ENCODE results near the gene ZNF710. TPM values are rescaled to one million over a fixed set of nuclear protein-coding genes. Genes with fewer than 3 reads are reported as not detected.
A peak's percentile ranks its signal among the peaks of the same experiment; 100 is the strongest.

Gene ZNF710
- total RNA-seq, 1 donor from 2014 or later: 47.9 TPM

- ATAC-seq: no peak
- DNase-seq: no peak
- intact Hi-C loops (cut with DNase I): no loop called here
Measured at GRCh38 chr15:90090226-90090848, 89.2 kb downstream of the ZNF710 start.

GRCh38 chr15:90091156-90091931 lies 90.2 kb downstream of the ZNF710 start:
- intact Hi-C loops (cut with DNase I): no loop called here
- Histone ChIP-seq H3K4me1 (peaks cover 13% of the 10 kb centered on the region), H3K27me3 (no peaks in the 10 kb centered on the region), H3K9me3 (no peaks in the 10 kb centered on the region), H3K4me3 (no peak overlapping the region), H3K27ac (no peak overlapping the region), H3K36me3 (peaks cover 38% of the 10 kb centered on the region)
- TF ChIP-seq CTCF (IDR thresholded peaks at IDR 0.05): no peak
- DNase-seq (no peak), ATAC-seq (no peak)

More at GRCh38 chr15:90090226-90090848, 89.2 kb downstream of the ZNF710 start:
- Histone ChIP-seq H3K4me3 (no peak overlapping the region), H3K9me3 (no peaks in the 10 kb centered on the region), H3K4me1 (peaks cover 5% of the 10 kb centered on the region), H3K27ac (no peak overlapping the region), H3K27me3 (no peaks in the 10 kb centered on the region), H3K36me3 (peaks cover 46% of the 10 kb centered on the region)
- TF ChIP-seq CTCF (IDR thresholded peaks at IDR 0.05): no peak

GRCh38 chr15:90095521-90095959 lies 94.4 kb downstream of the ZNF710 start:
- no peak for DNase-seq
- no peak for TF ChIP-seq CTCF (IDR thresholded peaks at IDR 0.05)
- H3K36me3 ChIP-seq: peaks cover 5% of the 10 kb centered on the region
- ATAC-seq: peak; percentile 48
- H3K4me3 ChIP-seq: no peak overlapping the region
- intact Hi-C loops (cut with DNase I): no loop called here
- no peaks in the 10 kb centered on the region for H3K27me3 ChIP-seq
- peak overlapping the region; percentile 20 for H3K27ac ChIP-seq
- no peaks in the 10 kb centered on the region for H3K9me3 ChIP-seq
- H3K4me1 ChIP-seq: peaks cover 37% of the 10 kb centered on the region

GRCh38 chr15:90097475-90097874 lies 96.4 kb downstream of the ZNF710 start:
- intact Hi-C loops (cut with DNase I): no loop called here
- DNase-seq: no peak
- H3K4me1 ChIP-seq: peaks cover 47% of the 10 kb centered on the region

More at GRCh38 chr15:90097475-90097874, 96.4 kb downstream of the ZNF710 start:
- no peaks in the 10 kb centered on the region for H3K9me3 ChIP-seq
- H3K27ac ChIP-seq: peak overlapping the region; percentile 94
- no peak for TF ChIP-seq CTCF (IDR thresholded peaks at IDR 0.05)
- no peak overlapping the region for H3K4me3 ChIP-seq
- no peaks in the 10 kb centered on the region for H3K27me3 ChIP-seq
- H3K36me3 ChIP-seq: no peaks in the 10 kb centered on the region
- ATAC-seq: no peak
